Activated CD8-positive, alpha-beta memory T cell treated with anti-CD3 and anti-CD28 coated beads, Interleukin-2, amount 50 U/mL, for 24 hours (primary cell): ENCODE measurements around the gene MPRIP.

Experiments
- DNase-seq: peaks from one replicate; pipeline ENCODE4 v3.0.0-alpha.2; 2020; ENCODE audit errors: extremely low read depth

Gene MPRIP

GRCh38 chr17:17206913-17207335, 164.7 kb downstream of the MPRIP start:
- DNase-seq: no peak

GRCh38 chr17:17207998-17208397, 165.7 kb downstream of the MPRIP start:
- DNase-seq: no peak

- DNase-seq: no peak
These were observed 171.5 kb downstream of the MPRIP start for GRCh38 chr17:17213775-17214174.

- DNase-seq: no peak
These were observed 172.6 kb downstream of the MPRIP start for GRCh38 chr17:17214646-17215436.

- DNase-seq: no peak
These were observed 173.3 kb downstream of the MPRIP start for GRCh38 chr17:17215575-17215974.

GRCh38 chr17:17216236-17216635, 174.0 kb downstream of the MPRIP start:
- no peak for DNase-seq

GRCh38 chr17:17216776-17217175, 174.5 kb downstream of the MPRIP start:
- no peak for DNase-seq

GRCh38 chr17:17217995-17218394, 175.7 kb downstream of the MPRIP start:
- no peak for DNase-seq

GRCh38 chr17:17220529-17220928, 178.3 kb downstream of the MPRIP start:
- DNase-seq: no peak

- no peak for DNase-seq
These were observed 179.1 kb downstream of the MPRIP start for GRCh38 chr17:17221329-17221728.

- no peak for DNase-seq
These were observed 181.5 kb downstream of the MPRIP start for GRCh38 chr17:17223736-17224135.

GRCh38 chr17:17224137-17224536, 181.9 kb downstream of the MPRIP start:
- DNase-seq: no peak

GRCh38 chr17:17225901-17226300, 183.6 kb downstream of the MPRIP start:
- DNase-seq: no peak

GRCh38 chr17:17226451-17227265, 184.4 kb downstream of the MPRIP start:
- no peak for DNase-seq

GRCh38 chr17:17227608-17228520, 185.6 kb downstream of the MPRIP start:
- DNase-seq: no peak

- DNase-seq: no peak
These were observed 186.4 kb downstream of the MPRIP start for GRCh38 chr17:17228521-17229279.

GRCh38 chr17:17229416-17230384, 187.4 kb downstream of the MPRIP start:
- no peak for DNase-seq

- no peak for DNase-seq
These were observed 189.5 kb downstream of the MPRIP start for GRCh38 chr17:17231621-17232302.

- no peak for DNase-seq
These were observed 190.0 kb downstream of the MPRIP start for GRCh38 chr17:17232303-17232621.
